AG09309 (cell line): ENCODE data around the gene HPS3.
A peak's percentile ranks its signal among the peaks of the same experiment; 100 is the strongest.

ENCODE experiments used
- DNase-seq: peaks from one replicate; pipeline ENCODE4 v3.0.0-alpha.2; 2010; ENCODE audit warnings: low read depth
- H3K4me3 ChIP-seq: 2 replicates; pipeline ENCODE4 v1.5.1; 2011; ENCODE audit warnings: mild to moderate bottlenecking, low read depth, low read length, moderate library complexity; ENCODE audit not compliant: control insufficient read depth
- TF ChIP-seq, protein P1 (sequence below): IDR thresholded peaks from 2 replicates; pipeline ENCODE4 v1.5.1; 2011; ENCODE audit warnings: mild to moderate bottlenecking, low read depth, low read length, inconsistent platforms; ENCODE audit not compliant: insufficient read depth, control insufficient read depth; ENCODE audit errors: missing control alignments

Gene HPS3

GRCh38 chr3:149119466-149119865, 10.0 kb upstream of the HPS3 start:
- no peak for DNase-seq
- TF ChIP-seq, protein P1, sequence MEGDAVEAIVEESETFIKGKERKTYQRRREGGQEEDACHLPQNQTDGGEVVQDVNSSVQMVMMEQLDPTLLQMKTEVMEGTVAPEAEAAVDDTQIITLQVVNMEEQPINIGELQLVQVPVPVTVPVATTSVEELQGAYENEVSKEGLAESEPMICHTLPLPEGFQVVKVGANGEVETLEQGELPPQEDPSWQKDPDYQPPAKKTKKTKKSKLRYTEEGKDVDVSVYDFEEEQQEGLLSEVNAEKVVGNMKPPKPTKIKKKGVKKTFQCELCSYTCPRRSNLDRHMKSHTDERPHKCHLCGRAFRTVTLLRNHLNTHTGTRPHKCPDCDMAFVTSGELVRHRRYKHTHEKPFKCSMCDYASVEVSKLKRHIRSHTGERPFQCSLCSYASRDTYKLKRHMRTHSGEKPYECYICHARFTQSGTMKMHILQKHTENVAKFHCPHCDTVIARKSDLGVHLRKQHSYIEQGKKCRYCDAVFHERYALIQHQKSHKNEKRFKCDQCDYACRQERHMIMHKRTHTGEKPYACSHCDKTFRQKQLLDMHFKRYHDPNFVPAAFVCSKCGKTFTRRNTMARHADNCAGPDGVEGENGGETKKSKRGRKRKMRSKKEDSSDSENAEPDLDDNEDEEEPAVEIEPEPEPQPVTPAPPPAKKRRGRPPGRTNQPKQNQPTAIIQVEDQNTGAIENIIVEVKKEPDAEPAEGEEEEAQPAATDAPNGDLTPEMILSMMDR: no peak
- H3K4me3 ChIP-seq: no peak overlapping the region

DNA sequence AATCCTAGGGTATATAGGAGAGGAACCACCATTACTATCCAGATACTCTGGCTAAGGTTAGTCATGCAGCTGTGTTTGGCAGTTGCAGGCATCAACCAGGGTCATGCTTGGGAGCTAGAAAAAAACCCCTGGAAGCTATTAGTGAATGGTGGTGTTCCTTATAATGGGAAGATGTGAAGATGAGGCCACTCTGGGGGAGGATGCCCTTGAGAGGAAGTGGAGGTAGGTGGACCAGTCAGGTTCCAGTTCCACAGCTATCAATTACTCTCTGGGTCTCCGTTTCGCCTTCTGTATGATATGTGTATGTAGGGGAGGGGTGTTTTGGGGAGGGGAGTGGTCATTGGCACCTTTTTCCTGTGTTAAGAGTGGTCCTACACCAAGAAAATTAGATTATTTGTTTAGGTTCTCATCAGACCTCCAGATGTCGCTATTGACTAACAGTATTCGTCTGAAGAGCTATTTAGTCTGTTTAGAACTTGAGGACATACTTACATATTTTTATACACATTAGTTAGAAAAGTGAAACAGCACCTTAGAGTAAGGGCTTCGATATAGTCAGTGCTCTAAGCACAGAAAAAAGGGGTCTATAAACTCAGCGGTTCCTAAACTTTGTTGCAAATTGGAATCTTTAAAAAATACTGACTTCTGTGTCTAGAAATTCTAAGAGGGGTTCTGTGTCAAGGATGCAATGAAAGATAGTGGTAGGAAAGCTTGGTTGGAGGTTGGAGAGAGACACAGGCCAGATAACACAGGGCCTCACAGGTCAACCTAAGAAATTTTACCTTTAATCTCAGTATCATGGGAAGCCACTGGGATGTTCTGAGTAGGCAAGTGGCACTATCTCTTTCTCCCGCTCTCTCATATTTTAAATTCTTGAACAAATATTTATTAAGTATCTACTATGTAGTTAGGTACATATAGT, 9.1 kb upstream of the HPS3 start:
- TF ChIP-seq, protein P1: peak; percentile 51
- no peak overlapping the region for H3K4me3 ChIP-seq
- DNase-seq: peak; percentile 43

DNA sequence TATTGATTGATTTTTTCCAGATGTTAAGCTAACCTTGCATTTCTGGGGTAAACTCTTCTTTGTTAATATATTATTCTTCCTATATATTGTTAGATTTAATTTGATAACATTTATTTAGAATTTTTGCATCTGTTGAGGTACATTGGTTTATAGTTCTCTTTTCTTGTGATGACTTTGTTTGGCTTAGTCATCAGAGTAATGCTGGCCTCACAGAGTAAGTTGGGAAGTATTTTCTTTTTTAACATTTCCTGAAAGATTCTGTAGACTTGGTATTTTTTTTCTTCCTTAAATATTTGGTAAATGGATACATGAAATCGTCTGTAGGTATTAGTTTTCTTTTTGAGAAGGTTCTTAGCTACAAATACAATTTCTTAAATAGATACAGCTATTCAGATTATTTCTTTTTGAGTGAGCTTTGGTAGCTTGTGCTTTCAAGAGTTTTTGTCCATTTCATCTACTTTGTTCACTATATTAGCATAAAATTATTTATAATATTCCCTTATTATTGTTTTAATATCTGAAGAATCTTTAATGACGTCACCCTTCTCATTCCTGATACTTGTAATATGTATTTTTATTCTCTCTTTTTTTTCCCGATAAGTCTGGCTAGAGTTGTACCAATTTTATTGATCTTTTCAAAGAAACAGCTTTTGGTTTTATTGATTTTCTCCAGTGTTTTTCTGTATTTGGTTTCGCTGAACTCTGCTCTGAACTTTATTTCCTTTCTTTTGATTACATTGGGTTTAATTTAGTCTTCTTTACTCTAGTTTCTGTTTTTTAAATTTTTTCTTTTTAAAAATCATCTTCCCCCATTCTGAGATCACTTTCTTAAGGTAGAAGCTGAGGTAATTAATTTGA, 6.5 kb upstream of the HPS3 start:
- TF ChIP-seq, protein P1: no peak
- no peak overlapping the region for H3K4me3 ChIP-seq
- DNase-seq: no peak

GRCh38 chr3:149128821-149129220, 617 bp upstream of the HPS3 start:
- TF ChIP-seq, protein P1: no peak
- H3K4me3 ChIP-seq: peak overlapping the region; percentile 92
- no peak for DNase-seq

- TF ChIP-seq, protein P1: no peak
- H3K4me3 ChIP-seq: no peak overlapping the region
- no peak for DNase-seq
Observed at GRCh38 chr3:149131589-149131988, 2.2 kb downstream of the HPS3 start.

DNA sequence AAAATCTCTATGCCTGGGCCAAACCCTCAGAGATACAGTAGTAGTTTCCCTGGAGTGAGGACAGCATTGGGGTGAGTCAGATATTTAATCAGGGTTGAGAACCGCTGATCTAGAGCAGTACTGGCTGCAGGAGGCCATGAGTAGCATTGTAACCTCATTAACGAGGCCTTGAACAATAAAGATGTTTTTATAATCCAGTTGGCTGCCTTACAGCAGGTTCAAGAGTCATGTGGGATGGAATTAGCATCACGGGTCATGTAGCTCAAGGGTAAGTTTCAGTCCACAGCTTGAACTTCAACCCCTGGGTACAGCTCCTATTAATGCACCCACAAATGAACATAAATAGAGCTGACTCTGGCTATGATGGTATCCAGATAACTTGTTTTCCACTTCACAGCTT, 5.1 kb downstream of the HPS3 start:
- H3K4me3 ChIP-seq: no peak overlapping the region
- TF ChIP-seq, protein P1: no peak
- DNase-seq: no peak
